Measurements from ENCODE around the gene ATAT1. TPM values are rescaled to one million over a fixed set of nuclear protein-coding genes. Genes with fewer than 3 reads are reported as not detected.
"Not testable (repeated sequence)": the region's sequence is repeated elsewhere in the genome, so short reads cannot be mapped to it uniquely, and the experiment has no call there.

The ATAT1 gene
- total RNA-seq, 4 donors from 2014 or later = 1.9 to 7.8 (median 5.6) TPM

- no peak for TF ChIP-seq CTCF (IDR thresholded peaks at IDR 0.05)
- TF ChIP-seq POLR2A (IDR thresholded peaks at IDR 0.05) = no peak
- peak in 1 of 2 donors; percentile 47 for DNase-seq (ENCODE audit: low spot score in 2 of 2)
- no peak overlapping the region for H3K4me3 ChIP-seq (ENCODE audit: low read depth, poor library complexity, severe bottlenecking)
- intact Hi-C loops (cut with DNase I; ENCODE audit: low total_unique reads) = loop anchor here (10.0 kb wide), 1 partner anchor 46 kb away; no protein-coding TSS in a partner anchor
- WGBS, 2 donors = 25 to 30% methylated on average over 1 of the region's 1 CpG
Observed at GRCh38 chr6:30591008-30591407, 35.7 kb upstream of the ATAT1 start.

GRCh38 chr6:30592287-30592686 lies 34.4 kb upstream of the ATAT1 start:
- WGBS, 2 donors = 89 to 100% methylated on average over 1 of the region's 1 CpG
- intact Hi-C loops (cut with DNase I; ENCODE audit: low total_unique reads) = loop anchor here (10.0 kb wide), 1 partner anchor 47 kb away; no protein-coding TSS in a partner anchor
- DNase-seq (ENCODE audit: low spot score in 2 of 2) = no peak
- TF ChIP-seq POLR2A (IDR thresholded peaks at IDR 0.05) (no peak), CTCF (IDR thresholded peaks at IDR 0.05) (no peak)
- no peak overlapping the region for H3K4me3 ChIP-seq (ENCODE audit: low read depth, poor library complexity, severe bottlenecking)

GRCh38 chr6:30597315-30598144 lies 29.1 kb upstream of the ATAT1 start:
- intact Hi-C loops (cut with DNase I; ENCODE audit: low total_unique reads) = loop anchor here (10.0 kb wide), 1 partner anchor 53 kb away; no protein-coding TSS in a partner anchor
- DNase-seq (ENCODE audit: low spot score in 2 of 2) = peak; percentile 84 to 93
- peak in 1 of 3 donors; percentile 64 for TF ChIP-seq CTCF (IDR thresholded peaks at IDR 0.05)
- 73 to 76% methylated on average over 15 of the region's 15 CpGs for WGBS, 2 donors
- not testable (repeated sequence) for H3K4me3 ChIP-seq (ENCODE audit: low read depth, poor library complexity, severe bottlenecking)

GRCh38 chr6:30598912-30599624 lies 27.6 kb upstream of the ATAT1 start:
- intact Hi-C loops (cut with DNase I; ENCODE audit: low total_unique reads) = loop anchor here (10.0 kb wide), 1 partner anchor 54 kb away; no protein-coding TSS in a partner anchor
- no peak for DNase-seq (ENCODE audit: low spot score in 2 of 2)
- no peak overlapping the region for H3K4me3 ChIP-seq (ENCODE audit: low read depth, poor library complexity, severe bottlenecking)
- TF ChIP-seq CTCF (IDR thresholded peaks at IDR 0.05) (no peak), POLR2A (IDR thresholded peaks at IDR 0.05) (no peak)
- WGBS, 2 donors = 68 to 70% methylated on average over 12 of the region's 12 CpGs

GRCh38 chr6:30599625-30600324 lies 26.9 kb upstream of the ATAT1 start:
- intact Hi-C loops (cut with DNase I; ENCODE audit: low total_unique reads) = loop anchor here (10.0 kb wide), 2 partner anchors 55 to 115 kb away; partner anchors contain the start of gene HLA-E
- no peak for DNase-seq (ENCODE audit: low spot score in 2 of 2)
- no peak overlapping the region for H3K4me3 ChIP-seq (ENCODE audit: low read depth, poor library complexity, severe bottlenecking)
- WGBS, 2 donors = 80 to 85% methylated on average over 13 of the region's 13 CpGs
- TF ChIP-seq CTCF (IDR thresholded peaks at IDR 0.05) (no peak), POLR2A (IDR thresholded peaks at IDR 0.05) (no peak)
